Upper lobe of right lung (tissue), 1 donor: ENCODE data around the gene TMEM179B. TPM values are rescaled to one million over a fixed set of nuclear protein-coding genes. Genes with fewer than 3 reads are reported as not detected.
A peak's percentile ranks its signal among the peaks of the same experiment; 100 is the strongest.

Experiments
- ATAC-seq: fragments of 200-7000 bp; cut with Tn5 transposase; one replicate; pipeline ENCODE4 v1.9.1; 2020; ENCODE audit warnings: mild to moderate bottlenecking, moderate library complexity
- DNase-seq: peaks from one replicate; pipeline ENCODE4 v3.0.0-alpha.2; 2020
- H3K27ac ChIP-seq: fragments of 200-600 bp; one replicate; pipeline ENCODE4 v1.8.0; 2022
- H3K27me3 ChIP-seq: fragments of 200-600 bp; one replicate; pipeline ENCODE4 v1.8.0; 2022; ENCODE audit warnings: mild to moderate bottlenecking
- H3K36me3 ChIP-seq: fragments of 200-600 bp; one replicate; pipeline ENCODE4 v1.8.0; 2022
- H3K4me1 ChIP-seq: fragments of 200-600 bp; one replicate; pipeline ENCODE4 v1.8.0; 2022
- H3K4me3 ChIP-seq: fragments of 200-600 bp; one replicate; pipeline ENCODE4 v1.8.0; 2022; ENCODE audit warnings: mild to moderate bottlenecking
- H3K9me3 ChIP-seq: fragments of 200-600 bp; one replicate; pipeline ENCODE4 v1.8.0; 2022
- CTCF ChIP-seq: fragments of 200-600 bp; IDR thresholded peaks from one replicate; pipeline ENCODE4 v1.8.0; 2022; ENCODE audit warnings: antibody characterized with exemption
- intact Hi-C: fragments of 100-400 bp; cut with DNase I; formaldehyde crosslinking; loops from one replicate; pipeline ENCODE4 v1.11.0; 2022
- total RNA-seq: library from RNA; stranded (reverse); fragmentation: NEBNext Ultra II Directional; extraction: Animal tissue kit (Norgen Biotek cat#: 25700); gene quantifications from one replicate; pipeline ENCODE4 v1.2.1, GENCODE V29; 2021
- donor health status: DM: no; HTN: yes; CAD: no; lungs with severe emphysema.

TMEM179B gene
- total RNA-seq, 1 donor from 2014 or later: 52.4 TPM

- no peak for DNase-seq
- intact Hi-C loops: no loop called here
- H3K36me3 ChIP-seq: peaks cover 44% of the 10 kb centered on the region
Observed at GRCh38 chr11:62804310-62805075, 17.3 kb downstream of the TMEM179B start.

GRCh38 chr11:62805076-62805892 is 18.1 kb downstream of the TMEM179B start, which contains the start of gene NXF1:
TSS of gene NXF1 (minus strand) at chr11:62805440. CDS start at chr11:62805356, 84 bp downstream.
- no peaks in the 10 kb centered on the region for H3K9me3 ChIP-seq
- no peaks in the 10 kb centered on the region for H3K27me3 ChIP-seq
- peak; percentile 9 for TF ChIP-seq CTCF
- H3K4me1 ChIP-seq: peaks cover 28% of the 10 kb centered on the region
- DNase-seq (peak; percentile 97), ATAC-seq (peak; percentile 95)
- H3K36me3 ChIP-seq: peaks cover 36% of the 10 kb centered on the region
- peak within 1 kb of the TSS; percentile 93 for H3K27ac ChIP-seq
- H3K4me3 ChIP-seq: peak within 1 kb of the TSS; percentile 83
- intact Hi-C loops: no loop called here

More at GRCh38 chr11:62804310-62805075, 17.3 kb downstream of the TMEM179B start:
- TF ChIP-seq CTCF: no peak
- no peaks in the 10 kb centered on the region for H3K27me3 ChIP-seq
- peak overlapping the region; percentile 83 for H3K4me3 ChIP-seq
- H3K4me1 ChIP-seq: peaks cover 28% of the 10 kb centered on the region
- peak overlapping the region; percentile 93 for H3K27ac ChIP-seq
- H3K9me3 ChIP-seq: no peaks in the 10 kb centered on the region
- ATAC-seq: peak; percentile 20

GRCh38 chr11:62805961-62806441 is 18.8 kb downstream of the TMEM179B start:
- intact Hi-C loops: no loop called here
- TF ChIP-seq CTCF: no peak

GRCh38 chr11:62806611-62807121 is 19.5 kb downstream of the TMEM179B start:
- peak overlapping the region; percentile 93 for H3K27ac ChIP-seq
- ATAC-seq (peak; percentile 12), DNase-seq (no peak)
- no peaks in the 10 kb centered on the region for H3K27me3 ChIP-seq
- intact Hi-C loops: no loop called here
- H3K36me3 ChIP-seq: peaks cover 23% of the 10 kb centered on the region
- no peak overlapping the region for H3K4me3 ChIP-seq
- no peaks in the 10 kb centered on the region for H3K9me3 ChIP-seq
- peaks cover 28% of the 10 kb centered on the region for H3K4me1 ChIP-seq
- TF ChIP-seq CTCF: no peak

More at GRCh38 chr11:62805961-62806441, 18.8 kb downstream of the TMEM179B start:
- Histone ChIP-seq H3K9me3 (no peaks in the 10 kb centered on the region), H3K4me3 (peak overlapping the region; percentile 83), H3K4me1 (peaks cover 28% of the 10 kb centered on the region), H3K27ac (peak overlapping the region; percentile 93), H3K27me3 (no peaks in the 10 kb centered on the region), H3K36me3 (peaks cover 29% of the 10 kb centered on the region)
- ATAC-seq (no peak), DNase-seq (no peak)

GRCh38 chr11:62810748-62811147 is 23.5 kb downstream of the TMEM179B start:
- no peak for TF ChIP-seq CTCF

More at GRCh38 chr11:62810748-62811147, 23.5 kb downstream of the TMEM179B start:
- DNase-seq: no peak
- H3K4me1 ChIP-seq: peaks cover 14% of the 10 kb centered on the region
- no peak for ATAC-seq
- H3K4me3 ChIP-seq: no peak overlapping the region
- H3K9me3 ChIP-seq: no peaks in the 10 kb centered on the region
- intact Hi-C loops: no loop called here
- H3K27ac ChIP-seq: no peak overlapping the region
- peaks cover 6% of the 10 kb centered on the region for H3K36me3 ChIP-seq
- no peaks in the 10 kb centered on the region for H3K27me3 ChIP-seq
